DMS53 treated with DMSO at 0.1 percent for 48 hours (cell line): ENCODE results near the gene PCDHB8.
"Not testable (repeated sequence)": the region's sequence is repeated elsewhere in the genome, so short reads cannot be mapped to it uniquely, and the experiment has no call there.

Source experiments
- DNase-seq: peaks from one replicate; lab custom pipeline; 2025; ENCODE audit not compliant: unreplicated experiment; lab: John Stamatoyannopoulos, UW

PCDHB8 gene

GRCh38 chr5:141225421-141225820, 47.8 kb downstream of the PCDHB8 start:
- DNase-seq = not testable (repeated sequence)
